ENCODE data around the gene TOX2. TPM values are rescaled to one million over a fixed set of nuclear protein-coding genes. Genes with fewer than 3 reads are reported as not detected.

Gene TOX2
- total RNA-seq, 2 experiments from 2014 or later = 0.34 to 0.63 TPM

DNA sequence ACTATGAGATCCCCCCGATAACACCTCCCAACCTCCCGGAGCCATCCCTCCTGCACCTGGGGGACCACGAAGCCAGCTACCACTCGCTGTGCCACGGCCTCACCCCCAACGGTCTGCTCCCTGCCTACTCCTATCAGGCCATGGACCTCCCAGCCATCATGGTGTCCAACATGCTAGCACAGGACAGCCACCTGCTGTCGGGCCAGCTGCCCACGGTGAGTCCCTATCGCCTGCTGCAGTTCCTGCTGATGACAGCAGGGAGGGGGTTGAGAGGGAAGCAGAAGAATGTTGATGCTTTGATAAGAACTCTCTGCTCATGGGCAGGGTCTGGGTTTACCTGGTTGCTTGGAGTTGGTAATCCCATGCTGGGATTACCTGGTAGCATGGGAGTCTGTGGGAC is 91.9 kb downstream of the TOX2 start:
- POLR2A ChIA-PET = no interaction called here
- CTCF ChIA-PET = interaction anchor here (1.2 kb wide), 1 partner anchor 17 kb away, joined by 3 read pairs; no protein-coding TSS in a partner anchor

DNA sequence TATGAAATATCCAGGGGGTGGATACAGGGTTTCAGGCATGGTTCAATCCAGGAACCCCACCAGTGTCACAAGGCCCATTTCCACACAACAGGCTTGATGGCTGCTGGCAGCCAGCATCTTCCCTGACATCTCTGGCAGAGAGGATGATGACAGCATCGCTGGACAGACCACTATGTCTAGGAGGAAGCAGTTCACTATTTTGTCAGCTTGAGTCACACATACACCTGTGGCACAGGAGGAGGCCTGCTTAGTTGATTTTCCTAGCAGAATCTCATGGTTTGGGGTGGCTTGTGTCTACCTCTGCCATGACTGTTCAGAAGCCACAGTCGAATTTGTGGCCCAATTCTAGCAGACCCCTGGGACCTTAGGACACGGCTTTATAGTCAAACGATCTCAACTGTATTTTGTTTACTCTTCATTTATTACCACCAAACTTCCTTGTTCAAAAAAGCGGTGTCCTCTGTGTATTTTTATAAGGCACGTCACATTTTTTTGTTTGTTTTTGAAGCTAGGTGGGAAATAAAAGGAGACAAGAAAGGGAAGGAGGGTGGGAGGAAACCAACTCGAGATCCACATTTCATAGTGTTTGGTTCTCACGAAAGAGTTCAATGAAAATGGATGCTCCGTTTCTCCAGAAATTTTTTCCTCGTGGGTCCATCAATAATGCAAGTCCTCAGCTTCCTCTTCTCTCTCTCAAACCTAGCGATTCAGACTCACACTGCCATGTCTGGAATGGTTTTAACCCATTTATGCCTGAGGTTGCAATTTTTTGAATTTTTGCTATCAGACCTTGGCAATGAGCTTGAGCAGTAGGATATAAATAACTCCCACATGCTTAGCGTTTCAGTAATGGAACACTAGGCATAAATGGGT is 94.4 kb downstream of the TOX2 start:
- ChIA-PET POLR2A (no interaction called here), CTCF (no interaction called here)

DNA sequence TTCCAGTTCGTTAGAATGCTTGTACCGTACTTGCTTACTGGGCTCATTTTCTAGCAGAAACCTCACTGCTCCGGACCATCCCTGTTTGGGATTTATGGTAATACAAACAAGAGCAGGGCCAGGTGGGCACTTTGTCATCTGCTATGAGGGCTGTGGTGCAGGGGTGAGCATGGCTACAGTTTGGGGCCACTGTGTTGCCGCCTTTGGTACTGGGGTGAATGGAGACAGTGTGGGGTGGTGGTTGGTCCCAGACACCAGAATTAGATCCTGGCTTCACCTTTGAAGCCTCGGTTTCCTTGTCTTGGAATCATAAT is 95.0 kb downstream of the TOX2 start:
- ChIA-PET POLR2A (no interaction called here), CTCF (no interaction called here)

DNA sequence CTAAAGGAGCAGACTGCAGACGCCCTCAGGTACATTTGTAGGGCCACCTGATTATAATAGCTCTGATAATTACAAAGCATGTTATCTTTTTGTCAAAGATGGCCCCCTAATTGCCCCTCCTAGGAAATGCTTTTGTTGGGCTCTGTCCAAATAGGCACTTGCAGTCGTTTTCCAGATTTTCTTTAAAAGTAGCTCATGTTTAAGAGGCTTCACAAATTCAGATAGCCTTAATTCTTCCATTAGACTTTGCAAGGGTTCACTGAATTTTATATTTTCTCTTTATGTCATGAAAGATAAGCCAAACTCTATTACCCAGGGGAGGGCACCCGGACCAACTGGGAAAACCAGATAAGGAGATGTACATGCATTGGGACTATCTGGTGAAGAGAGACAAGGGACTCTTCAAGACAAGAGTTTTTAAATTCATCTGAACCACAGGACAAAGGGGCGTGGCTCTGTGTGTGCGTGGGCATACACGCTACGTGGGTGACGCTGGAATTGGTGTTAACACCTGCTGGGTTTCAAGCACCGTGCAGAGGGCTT is 95.6 kb downstream of the TOX2 start:
- CTCF ChIA-PET = no interaction called here
- POLR2A ChIA-PET = no interaction called here

DNA sequence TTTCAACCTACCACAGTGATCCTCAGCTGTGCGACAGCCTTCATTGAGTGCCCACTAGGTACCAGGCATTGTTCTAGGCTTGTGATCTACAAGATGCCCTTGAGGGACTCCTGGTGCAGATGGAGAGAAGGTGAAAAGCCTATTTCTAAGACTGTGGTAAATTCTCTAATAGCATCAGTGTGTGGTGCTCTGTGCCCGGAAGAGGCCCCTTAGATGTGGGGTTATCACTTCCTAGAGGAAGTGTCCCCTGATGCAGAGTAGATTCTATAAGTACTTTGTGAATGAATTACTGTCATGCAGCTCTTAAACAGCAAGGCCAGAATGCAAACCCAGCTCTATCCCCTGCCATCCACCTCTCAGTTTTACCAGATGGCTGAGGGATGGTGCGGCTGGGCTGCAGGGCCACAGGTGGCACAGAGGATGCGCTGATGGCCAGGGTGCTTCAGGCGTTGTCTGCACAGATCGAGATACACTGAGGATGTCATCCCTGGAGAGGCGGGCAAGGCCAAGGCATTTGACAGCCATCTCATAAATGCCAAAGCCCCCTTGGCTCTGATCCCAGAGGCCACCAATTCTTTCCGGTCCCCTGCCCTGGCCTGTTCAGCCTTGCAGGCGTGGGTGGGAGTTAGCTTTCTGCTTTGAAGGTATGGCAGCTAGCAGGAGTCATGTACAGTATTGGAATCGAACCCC is 96.7 kb downstream of the TOX2 start:
- ChIA-PET POLR2A (interaction anchor here (0.7 kb wide), 1 partner anchor 122 kb away, joined by 4 read pairs; no protein-coding TSS in a partner anchor), CTCF (interaction anchor here (1.3 kb wide), 1 partner anchor 42 kb away, joined by 3 read pairs; no protein-coding TSS in a partner anchor)

DNA sequence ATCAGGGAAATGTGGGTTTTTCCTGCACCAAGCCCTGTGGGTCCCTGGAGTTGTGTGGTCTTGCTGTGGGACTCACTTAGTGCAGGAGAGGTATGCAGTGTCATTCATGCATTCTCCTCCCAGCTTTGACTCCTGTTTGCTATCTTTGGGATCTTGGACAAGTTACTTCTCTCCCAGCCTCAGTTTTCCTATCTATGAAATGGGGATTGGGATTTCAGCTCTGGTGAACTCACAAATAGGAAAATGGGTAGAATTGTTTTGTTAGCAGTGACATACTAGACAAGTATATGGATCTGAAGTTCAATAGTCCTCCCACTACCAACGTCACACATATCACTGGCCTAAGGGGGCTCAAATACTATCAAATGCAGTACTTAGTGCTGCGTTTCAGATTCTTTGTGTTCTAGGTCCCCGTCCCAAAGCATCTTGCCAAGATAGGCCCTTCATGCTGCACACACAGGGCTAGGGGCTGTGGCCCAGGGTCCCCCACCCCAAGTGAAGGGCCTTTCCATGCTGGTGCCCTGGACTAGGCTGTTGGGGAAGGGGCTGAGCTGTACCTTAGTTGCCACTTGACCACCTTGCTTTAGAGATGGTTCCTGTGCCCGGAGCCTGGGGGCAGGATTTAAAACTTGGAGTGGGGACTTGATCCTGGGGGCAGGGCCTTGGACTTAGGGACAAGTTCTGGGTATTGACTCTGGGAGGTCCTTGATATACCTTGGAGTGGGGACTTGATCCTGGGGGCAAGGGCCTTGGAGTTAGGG is 98.0 kb downstream of the TOX2 start:
- POLR2A ChIA-PET = no interaction called here
- CTCF ChIA-PET = no interaction called here

DNA sequence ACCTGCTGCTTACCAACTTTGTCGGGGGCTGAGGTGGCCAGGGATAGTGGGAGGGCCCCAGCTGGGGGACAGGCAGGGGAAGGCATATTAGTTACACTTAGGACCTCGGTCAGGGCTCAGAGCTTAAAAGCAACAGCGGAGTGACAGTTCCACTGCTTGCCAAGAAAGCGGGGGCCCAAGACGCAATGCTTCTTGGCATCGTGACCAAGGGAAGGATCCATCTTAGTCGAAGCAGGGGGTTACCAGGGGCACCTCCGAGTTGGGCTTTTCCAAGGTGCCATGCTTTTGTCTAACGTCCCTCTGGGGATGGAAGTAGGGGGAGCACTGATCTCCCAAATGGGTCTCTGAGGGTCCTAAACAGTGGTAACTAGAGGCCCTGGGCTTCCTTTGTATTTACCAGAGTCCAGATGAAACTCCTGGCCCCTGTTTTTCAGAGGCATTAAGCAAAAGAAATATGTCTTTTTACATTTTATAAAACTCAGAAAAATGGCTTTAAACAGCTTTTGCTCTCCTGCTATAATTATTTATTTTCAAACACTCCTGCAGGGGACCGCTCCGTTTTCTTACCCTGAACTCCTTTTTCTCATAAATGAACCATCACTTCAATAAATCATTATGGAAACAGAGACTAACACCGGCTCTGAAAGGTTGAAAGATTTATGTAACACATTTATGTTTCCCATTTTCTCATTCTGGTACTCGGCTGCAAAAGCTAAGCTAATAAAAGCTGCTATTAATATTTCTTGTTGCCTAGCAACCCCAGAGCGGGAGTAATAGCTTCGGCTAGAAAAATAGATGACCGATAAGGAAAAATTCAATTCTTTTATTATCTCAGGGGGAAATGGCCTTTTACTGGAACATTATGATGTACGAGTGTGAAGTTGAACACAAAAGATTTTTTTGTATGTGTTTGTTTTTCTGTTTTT is 100.4 kb downstream of the TOX2 start:
- POLR2A ChIA-PET = no interaction called here
- CTCF ChIA-PET = interaction anchor here (1.0 kb wide), 1 partner anchor 14 kb away, joined by 3 read pairs; no protein-coding TSS in a partner anchor

DNA sequence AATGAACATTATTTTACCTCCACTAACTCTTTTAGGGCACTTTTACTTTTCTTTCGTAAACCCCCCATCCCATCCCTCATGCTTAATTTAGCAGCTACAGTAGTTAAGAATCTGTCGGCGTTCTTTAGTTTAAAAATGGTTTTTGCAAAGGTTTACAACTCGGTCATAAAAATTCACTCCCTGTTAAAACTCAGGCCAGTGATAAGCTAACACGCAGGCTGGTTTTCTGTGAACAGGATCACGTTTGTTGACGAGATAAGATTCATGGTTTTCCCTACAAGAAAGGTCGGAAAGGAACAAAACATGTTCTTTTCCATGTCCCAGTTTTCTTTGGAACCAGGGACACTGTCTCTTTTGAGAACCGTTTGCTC is 101.1 kb downstream of the TOX2 start:
- ChIA-PET CTCF (no interaction called here), POLR2A (no interaction called here)

DNA sequence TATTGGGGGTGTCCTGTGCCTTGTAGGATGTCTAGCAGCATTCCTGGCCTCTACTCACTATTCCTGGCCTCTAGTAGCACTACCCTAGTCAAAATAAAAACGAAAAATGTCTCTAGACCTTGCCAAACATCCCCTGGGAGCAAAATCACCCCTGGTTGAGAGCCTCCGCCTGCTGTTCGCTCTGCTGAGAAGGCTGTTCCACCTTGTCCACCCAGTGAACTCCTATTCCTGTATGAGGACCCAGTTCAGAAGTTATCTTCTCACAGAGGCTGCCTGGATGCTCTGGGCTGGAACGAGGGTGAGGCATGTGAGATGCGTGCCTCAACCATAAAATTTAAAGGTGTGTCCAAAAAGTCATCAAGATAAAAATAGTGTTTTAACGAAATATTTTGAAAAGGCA is 101.9 kb downstream of the TOX2 start:
- CTCF ChIA-PET = no interaction called here
- POLR2A ChIA-PET = no interaction called here

DNA sequence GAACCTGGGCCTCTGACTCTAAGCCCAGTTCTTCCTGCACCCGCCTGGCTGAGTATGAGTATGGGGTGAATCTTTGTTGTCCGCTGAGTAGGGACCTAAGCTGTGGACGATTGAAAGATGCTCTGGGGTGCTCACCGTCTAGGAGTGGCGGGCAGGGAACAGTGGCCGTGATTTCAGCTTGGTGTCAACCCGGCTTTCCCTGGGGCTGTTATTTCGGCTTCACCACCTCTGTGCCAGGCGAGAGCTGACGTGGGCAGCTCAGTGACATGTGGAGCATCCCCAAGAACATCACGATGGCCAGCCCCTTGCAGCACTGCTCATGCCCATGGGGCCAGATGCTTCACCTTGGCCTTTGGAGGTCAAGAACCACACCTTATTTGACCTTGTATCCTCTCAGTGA is 102.6 kb downstream of the TOX2 start:
- ChIA-PET POLR2A (no interaction called here), CTCF (no interaction called here)

DNA sequence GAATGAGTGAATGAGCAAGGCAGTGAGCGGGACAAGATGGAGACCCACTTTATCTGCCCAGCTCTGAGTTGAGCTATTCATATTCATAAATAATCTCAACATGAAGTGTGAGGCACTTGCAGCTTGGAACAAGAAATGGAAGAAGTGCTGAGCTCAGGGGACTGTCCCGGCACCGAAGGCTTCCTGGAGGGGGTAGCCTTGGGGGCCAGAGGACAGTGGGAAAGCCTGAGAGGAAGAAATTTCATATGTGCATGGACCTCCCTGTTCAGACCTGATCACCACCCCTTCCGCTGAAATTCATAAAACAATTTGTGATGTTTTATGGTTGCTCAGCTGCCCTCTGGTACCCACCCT is 103.2 kb downstream of the TOX2 start:
- ChIA-PET CTCF (interaction anchor here (0.6 to 1.0 kb wide), 3 partner anchors 34 to 1299 kb away, joined by 3 to 4 read pairs (median 3); no protein-coding TSS in a partner anchor), POLR2A (no interaction called here)

DNA sequence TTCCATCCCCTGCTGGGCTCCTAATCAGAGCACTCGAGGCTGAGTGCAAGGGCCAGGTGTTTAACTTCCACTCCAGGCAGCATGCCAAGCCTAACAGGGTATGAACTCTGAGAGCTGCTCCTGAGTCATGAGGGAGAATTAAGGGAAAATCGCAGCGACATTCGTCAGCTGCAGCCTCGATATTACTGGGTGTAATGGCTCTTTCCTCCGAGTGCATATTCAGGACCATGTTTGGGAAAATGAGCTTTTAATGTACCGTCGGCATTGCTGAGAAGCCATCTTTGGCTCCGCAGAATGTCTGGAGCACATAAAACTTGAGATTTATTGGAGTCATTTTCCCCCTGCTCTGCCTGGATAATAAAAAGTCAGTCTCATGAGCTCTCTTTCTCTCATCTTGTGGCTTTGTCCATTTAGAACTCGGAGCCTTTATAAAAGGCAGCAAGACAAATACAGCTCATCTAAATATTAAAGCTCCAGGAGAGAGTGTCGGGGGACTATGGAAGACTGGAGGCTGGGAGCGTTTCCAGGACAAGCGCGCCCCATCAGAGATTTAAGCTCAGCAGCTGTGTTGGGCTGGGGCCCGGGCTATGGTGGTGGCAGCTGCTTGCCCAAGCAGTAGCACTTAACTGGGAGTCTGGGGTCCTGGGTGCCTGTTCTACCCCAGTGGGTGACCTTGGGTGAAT is 103.7 kb downstream of the TOX2 start:
- CTCF ChIA-PET = interaction anchor here (0.6 to 1.6 kb wide), 5 partner anchors 10 to 1299 kb away, joined by 3 to 6 read pairs (median 3); no protein-coding TSS in a partner anchor
- POLR2A ChIA-PET = no interaction called here

DNA sequence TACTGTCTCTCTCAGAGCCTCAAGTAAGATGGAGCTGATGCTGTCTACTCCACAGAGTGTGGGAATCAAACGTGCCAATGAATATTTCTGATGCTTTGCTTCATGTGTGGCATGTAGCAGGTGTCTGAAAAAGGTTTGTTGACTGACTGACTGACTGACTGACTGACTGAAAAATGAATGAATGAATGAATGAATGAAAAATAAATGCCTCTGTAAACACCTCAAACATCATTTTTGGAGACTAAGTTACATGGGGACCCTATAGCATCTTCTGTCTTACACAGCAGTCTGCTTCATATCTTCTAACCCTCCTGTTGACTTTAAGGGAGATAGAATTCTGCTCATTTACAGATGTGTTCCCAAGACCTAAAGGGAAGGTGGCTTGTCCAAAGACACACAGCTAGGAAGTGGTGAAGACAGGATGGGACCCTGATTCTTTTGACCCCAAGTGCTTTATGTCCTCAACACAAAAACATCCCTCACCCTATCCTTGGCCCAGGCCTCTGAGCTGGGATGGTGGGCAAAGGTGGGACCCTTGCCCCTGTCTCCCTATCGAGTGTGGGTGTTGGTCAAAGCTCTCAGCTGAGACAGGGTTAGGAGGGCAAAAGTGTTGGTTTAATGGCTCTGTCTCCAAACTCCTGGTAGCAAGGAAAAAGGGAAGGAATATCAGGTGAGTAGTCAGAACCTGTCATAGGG is 104.4 kb downstream of the TOX2 start:
- CTCF ChIA-PET = interaction anchor here (0.6 to 1.6 kb wide), 4 partner anchors 10 to 318 kb away, joined by 3 to 6 read pairs (median 4); no protein-coding TSS in a partner anchor

DNA sequence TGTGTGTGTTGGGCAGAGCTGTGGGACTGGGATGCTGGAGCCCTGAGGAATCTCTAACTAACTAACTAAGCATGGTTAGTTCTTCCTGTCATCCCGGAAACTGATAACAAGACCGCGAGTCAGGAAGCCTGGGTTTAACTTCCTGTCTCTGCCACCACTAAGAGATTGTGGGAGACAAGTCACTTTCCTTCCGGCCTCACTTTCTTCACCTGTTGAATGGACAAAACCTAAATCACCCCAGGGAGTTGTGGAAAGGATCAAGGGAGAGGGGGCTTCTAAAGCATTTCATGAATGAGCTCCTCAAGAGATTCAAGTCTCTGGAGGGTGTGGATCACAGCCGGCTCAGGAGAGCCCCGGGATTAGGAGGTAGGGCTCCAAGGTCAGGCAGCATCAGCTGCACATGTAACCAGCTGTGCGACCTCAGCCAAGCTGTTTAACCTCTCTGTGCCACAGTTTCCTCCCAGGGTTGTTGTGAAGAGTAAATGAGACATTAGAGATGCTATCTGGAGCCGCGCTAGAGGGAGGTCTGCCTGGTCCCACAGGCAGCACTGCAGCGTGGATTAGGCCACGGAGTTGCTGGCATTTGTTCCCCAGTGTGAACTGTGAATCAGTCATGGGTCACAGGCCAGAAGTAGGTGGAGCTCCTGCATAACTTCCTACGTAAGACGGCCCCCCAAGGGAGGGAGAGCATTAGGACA is 105.1 kb downstream of the TOX2 start:
- POLR2A ChIA-PET = no interaction called here
- CTCF ChIA-PET = interaction anchor here (1.6 kb wide), 1 partner anchor 9 kb away, joined by 6 read pairs; no protein-coding TSS in a partner anchor

More for the DNA sequence above, 104.4 kb downstream of the TOX2 start:
- POLR2A ChIA-PET = no interaction called here

DNA sequence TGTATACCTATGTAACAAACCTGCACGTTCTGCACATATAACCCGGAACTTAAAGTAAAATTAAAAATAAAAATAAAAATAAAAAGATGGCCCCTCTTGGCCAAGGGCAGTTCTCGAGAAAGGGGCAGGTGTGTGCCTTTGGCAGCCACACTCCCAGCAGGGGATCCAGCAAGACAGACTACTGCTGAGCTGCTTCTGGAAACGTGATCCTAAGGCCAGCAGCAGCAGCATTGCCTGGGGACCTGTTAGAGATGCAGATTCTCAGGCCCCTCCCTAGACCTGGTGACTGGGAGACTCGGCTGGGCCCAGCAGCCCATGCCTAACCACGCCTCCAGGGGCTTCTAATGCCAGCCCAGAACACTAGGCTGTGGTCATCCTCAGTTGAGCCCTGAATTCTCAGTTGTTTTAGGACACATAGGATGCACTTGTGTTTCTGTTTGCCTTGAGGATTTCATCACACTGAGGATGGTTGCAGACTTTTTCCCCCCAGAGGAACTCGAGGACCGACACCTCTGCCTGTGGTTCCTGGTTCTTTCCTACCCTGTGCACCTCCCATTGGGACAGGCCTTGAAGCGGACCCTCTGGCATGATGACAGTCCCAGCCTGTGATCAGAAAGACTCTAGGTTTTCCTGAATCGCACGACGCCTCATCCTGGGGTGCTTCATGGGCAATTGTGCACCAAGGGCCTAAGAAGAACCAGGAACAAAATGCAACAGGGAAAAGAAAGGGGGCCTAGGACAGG is 105.9 kb downstream of the TOX2 start:
- ChIA-PET POLR2A (no interaction called here), CTCF (interaction anchor here (1.6 kb wide), 1 partner anchor 8 kb away, joined by 6 read pairs; no protein-coding TSS in a partner anchor)

DNA sequence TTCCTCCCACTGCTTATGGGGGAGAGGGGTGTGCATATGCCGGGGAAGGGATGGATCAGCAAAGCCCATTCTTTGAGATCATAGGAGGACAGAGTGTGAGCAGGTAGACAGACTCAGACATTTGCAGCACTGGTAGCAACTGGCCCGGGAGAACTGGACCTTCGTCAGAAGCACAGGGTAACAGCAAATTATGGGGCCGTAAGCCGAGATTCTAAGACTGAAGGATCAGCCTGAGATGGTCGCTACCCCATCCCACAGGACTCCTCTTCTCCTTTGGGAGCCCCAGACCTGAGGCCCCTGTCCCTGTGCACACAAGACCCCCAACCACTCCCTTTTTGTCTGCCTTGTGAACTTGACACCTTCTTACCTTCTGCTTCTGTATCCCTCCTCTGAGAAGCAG is 106.5 kb downstream of the TOX2 start:
- ChIA-PET CTCF (no interaction called here), POLR2A (no interaction called here)

DNA sequence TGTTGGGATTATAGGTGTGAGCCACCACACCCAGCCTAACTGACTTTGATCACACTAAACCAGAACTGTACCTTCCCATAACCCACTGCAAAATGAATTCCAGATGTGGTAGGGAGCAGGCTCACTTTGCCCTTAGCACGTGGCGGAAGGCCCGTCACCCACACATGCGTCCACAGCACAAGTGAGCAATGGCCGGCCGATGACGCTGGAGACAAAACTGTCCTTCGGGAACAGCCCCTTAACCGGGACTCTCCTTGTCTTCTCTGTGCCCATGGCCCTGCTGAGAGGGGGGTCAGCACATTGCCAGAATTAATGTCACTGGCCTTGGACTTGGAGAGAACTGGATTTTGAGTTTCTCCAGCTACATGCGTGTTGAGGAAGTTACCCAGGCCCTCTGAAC is 107.2 kb downstream of the TOX2 start:
- CTCF ChIA-PET = interaction anchor here (0.6 kb wide), 1 partner anchor 18 kb away, joined by 3 read pairs; no protein-coding TSS in a partner anchor
- POLR2A ChIA-PET = no interaction called here
